DND-41 (cell line): ENCODE results near the gene TRERF1.
"Not testable (repeated sequence)": the region's sequence is repeated elsewhere in the genome, so short reads cannot be mapped to it uniquely, and the experiment has no call there.

Experiments used
- ATAC-seq: fragments of 200-7000 bp; cut with Tn5 transposase; 3 replicates; pipeline ENCODE4 v1.9.1; 2021; ENCODE audit warnings: low read depth; ENCODE audit not compliant: insufficient read depth
- DNase-seq: peaks from one replicate; pipeline ENCODE4 v3.0.0-alpha.2; 2020
- H2AFZ ChIP-seq: 2 replicates; pipeline ENCODE4 v1.6.0; 2012; ENCODE audit warnings: low read depth, low read length
- H3K27ac ChIP-seq: 2 replicates; pipeline ENCODE4 v1.5.1; 2012; ENCODE audit warnings: low read length, inconsistent platforms
- H3K27me3 ChIP-seq: fragments of 200-600 bp; sonication (generic); 2 replicates; pipeline ENCODE4 v1.6.0; 2012; ENCODE audit warnings: low read length, mild to moderate bottlenecking, inconsistent platforms; ENCODE audit not compliant: insufficient read depth, poor library complexity
- H3K36me3 ChIP-seq: 2 replicates; pipeline ENCODE4 v1.5.1; 2012; ENCODE audit warnings: low read length, inconsistent platforms; ENCODE audit not compliant: insufficient read depth
- H3K4me1 ChIP-seq: 2 replicates; pipeline ENCODE4 v1.5.1; 2012; ENCODE audit warnings: mild to moderate bottlenecking, low read length; ENCODE audit not compliant: insufficient read depth
- H3K4me2 ChIP-seq: 2 replicates; pipeline ENCODE4 v1.6.0; 2012; ENCODE audit warnings: mild to moderate bottlenecking, moderate library complexity, low read length, inconsistent platforms; ENCODE audit not compliant: insufficient read depth
- H3K4me3 ChIP-seq, 2 experiments: fragments of 200-600 bp in 1 of 2; shearing (Covaris generic) in 1 of 2; 2 replicates each; pipeline ENCODE4 v1.5.1; 2012 to 2016; ENCODE audit warnings: inconsistent platforms in 2 of 2, low read length in 2 of 2, mild to moderate bottlenecking in 2 of 2, low read depth in 1 of 2, moderate library complexity in 1 of 2
- H3K79me2 ChIP-seq: 2 replicates; pipeline ENCODE4 v1.6.0; 2012; ENCODE audit warnings: low read length, inconsistent platforms; ENCODE audit not compliant: insufficient read depth
- H3K9ac ChIP-seq: 2 replicates; pipeline ENCODE4 v1.6.0; 2012; ENCODE audit warnings: low read depth, mild to moderate bottlenecking, inconsistent platforms, low read length, moderate library complexity
- H3K9me3 ChIP-seq: 2 replicates; pipeline ENCODE4 v1.5.1; 2012; ENCODE audit warnings: low read length, moderate library complexity, mild to moderate bottlenecking, inconsistent platforms; ENCODE audit not compliant: insufficient read depth, severe bottlenecking
- H4K20me1 ChIP-seq: 2 replicates; pipeline ENCODE4 v1.6.0; 2012; ENCODE audit warnings: low read length; ENCODE audit not compliant: insufficient read depth
- EZH2 ChIP-seq: IDR thresholded peaks from 3 replicates; pipeline ENCODE4 v1.6.1; 2012; ENCODE audit warnings: borderline replicate concordance, low read depth, mild to moderate bottlenecking, moderate library complexity, low read length, inconsistent platforms; ENCODE audit not compliant: severe bottlenecking
- TF ChIP-seq, protein P1 (sequence below): IDR thresholded peaks from 2 replicates; pipeline ENCODE4 v1.5.1; 2012; ENCODE audit warnings: borderline replicate concordance, low read length, moderate library complexity, mild to moderate bottlenecking; ENCODE audit not compliant: poor library complexity, severe bottlenecking; ENCODE audit errors: extremely low read depth

TRERF1 gene

DNA sequence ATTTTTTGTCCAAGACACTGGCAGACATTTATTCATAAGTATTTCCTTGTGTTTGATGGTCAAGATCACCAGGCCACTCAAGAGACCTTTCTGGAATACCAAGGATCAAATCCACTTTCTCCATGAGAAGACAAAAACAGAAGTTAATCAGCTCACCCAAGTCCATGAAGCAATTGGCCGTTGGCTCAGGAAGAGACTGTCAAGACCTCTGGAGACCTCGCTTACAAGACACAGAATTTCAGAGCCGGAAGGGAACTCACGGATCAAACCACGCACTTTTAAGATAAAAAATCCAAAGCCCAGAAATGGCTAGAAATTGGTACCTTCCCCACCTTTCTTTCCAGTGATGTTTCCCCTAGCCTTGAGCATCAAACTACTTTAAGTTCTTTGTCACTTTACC, 3.3 kb downstream of the TRERF1 start:
- ATAC-seq = no peak
- no peak overlapping the region for H3K9ac ChIP-seq
- H3K4me3 ChIP-seq = no peak overlapping the region
- H3K4me1 ChIP-seq = peaks cover 23% of the 10 kb centered on the region
- peaks cover 12% of the 10 kb centered on the region for H4K20me1 ChIP-seq
- no peak overlapping the region for H2AFZ ChIP-seq
- no peak for DNase-seq
- no peaks in the 10 kb centered on the region for H3K36me3 ChIP-seq
- H3K9me3 ChIP-seq = no peaks in the 10 kb centered on the region
- peaks cover 26% of the 10 kb centered on the region for H3K79me2 ChIP-seq
- no peak overlapping the region for H3K27ac ChIP-seq
- TF ChIP-seq EZH2 = no peak
- TF ChIP-seq, protein P1, sequence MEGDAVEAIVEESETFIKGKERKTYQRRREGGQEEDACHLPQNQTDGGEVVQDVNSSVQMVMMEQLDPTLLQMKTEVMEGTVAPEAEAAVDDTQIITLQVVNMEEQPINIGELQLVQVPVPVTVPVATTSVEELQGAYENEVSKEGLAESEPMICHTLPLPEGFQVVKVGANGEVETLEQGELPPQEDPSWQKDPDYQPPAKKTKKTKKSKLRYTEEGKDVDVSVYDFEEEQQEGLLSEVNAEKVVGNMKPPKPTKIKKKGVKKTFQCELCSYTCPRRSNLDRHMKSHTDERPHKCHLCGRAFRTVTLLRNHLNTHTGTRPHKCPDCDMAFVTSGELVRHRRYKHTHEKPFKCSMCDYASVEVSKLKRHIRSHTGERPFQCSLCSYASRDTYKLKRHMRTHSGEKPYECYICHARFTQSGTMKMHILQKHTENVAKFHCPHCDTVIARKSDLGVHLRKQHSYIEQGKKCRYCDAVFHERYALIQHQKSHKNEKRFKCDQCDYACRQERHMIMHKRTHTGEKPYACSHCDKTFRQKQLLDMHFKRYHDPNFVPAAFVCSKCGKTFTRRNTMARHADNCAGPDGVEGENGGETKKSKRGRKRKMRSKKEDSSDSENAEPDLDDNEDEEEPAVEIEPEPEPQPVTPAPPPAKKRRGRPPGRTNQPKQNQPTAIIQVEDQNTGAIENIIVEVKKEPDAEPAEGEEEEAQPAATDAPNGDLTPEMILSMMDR = no peak
- no peaks in the 10 kb centered on the region for H3K27me3 ChIP-seq
- 0 out of 2 replicates have a peak overlapping the region, but pooled peaks have one; percentile 91 for H3K4me2 ChIP-seq

- Histone ChIP-seq H3K4me3 (no peak overlapping the region), H2AFZ (no peak overlapping the region), H3K4me1 (peaks cover 20% of the 10 kb centered on the region), H3K27me3 (no peaks in the 10 kb centered on the region), H3K27ac (no peak overlapping the region), H3K9me3 (no peaks in the 10 kb centered on the region), H3K79me2 (peaks cover 31% of the 10 kb centered on the region), H4K20me1 (peaks cover 12% of the 10 kb centered on the region), H3K36me3 (no peaks in the 10 kb centered on the region), H3K4me2 (no peak overlapping the region), H3K9ac (no peak overlapping the region)
- DNase-seq (no peak), ATAC-seq (no peak)
- TF ChIP-seq, protein P1 = no peak
- TF ChIP-seq EZH2 = no peak
Observed at GRCh38 chr6:42446996-42447395, 4.7 kb downstream of the TRERF1 start.

GRCh38 chr6:42446370-42446769, 5.4 kb downstream of the TRERF1 start:
- no peak overlapping the region for H3K4me3 ChIP-seq
- ATAC-seq (no peak), DNase-seq (no peak)
- peaks cover 12% of the 10 kb centered on the region for H4K20me1 ChIP-seq
- H3K9me3 ChIP-seq = no peaks in the 10 kb centered on the region
- H3K36me3 ChIP-seq = no peaks in the 10 kb centered on the region
- no peak overlapping the region for H3K27ac ChIP-seq
- no peak overlapping the region for H3K9ac ChIP-seq
- no peak overlapping the region for H2AFZ ChIP-seq
- H3K79me2 ChIP-seq = peaks cover 36% of the 10 kb centered on the region
- no peak overlapping the region for H3K4me2 ChIP-seq
- no peak for TF ChIP-seq EZH2
- TF ChIP-seq, protein P1 = no peak
- H3K4me1 ChIP-seq = peaks cover 20% of the 10 kb centered on the region
- H3K27me3 ChIP-seq = no peaks in the 10 kb centered on the region

DNA sequence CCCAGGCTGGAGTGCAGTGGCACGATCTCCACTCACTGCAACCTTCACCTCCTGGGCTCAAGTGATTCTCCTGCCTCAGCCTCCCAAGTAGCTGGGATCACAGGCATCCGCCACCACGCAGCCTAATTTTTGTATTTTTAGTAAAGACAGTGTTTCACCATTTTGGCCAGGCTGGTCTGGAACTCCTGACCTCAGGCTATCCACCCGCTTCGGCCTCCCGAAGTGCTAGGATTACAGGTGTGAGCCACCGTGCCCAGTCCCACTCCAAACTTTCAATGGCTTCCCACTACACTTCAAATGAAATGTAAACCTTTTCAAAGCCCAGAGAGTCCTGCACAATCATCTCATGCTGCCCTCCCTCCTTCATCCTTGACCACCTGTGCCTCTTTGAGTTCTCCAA, 5.8 kb downstream of the TRERF1 start:
- Histone ChIP-seq H4K20me1 (peaks cover 12% of the 10 kb centered on the region), H3K4me1 (peaks cover 15% of the 10 kb centered on the region), H3K79me2 (peaks cover 32% of the 10 kb centered on the region)
- H3K27me3 ChIP-seq, H3K4me2 ChIP-seq, H3K9me3 ChIP-seq, ATAC-seq, H3K36me3 ChIP-seq, H3K4me3 ChIP-seq, DNase-seq, H3K9ac ChIP-seq, H3K27ac ChIP-seq, H2AFZ ChIP-seq: not testable (repeated sequence)
